Caco-2 (cell line): ENCODE measurements around the gene FHOD1. TPM values are rescaled to one million over a fixed set of nuclear protein-coding genes. Genes with fewer than 3 reads are reported as not detected.

ENCODE experiments used
- BruUV-seq: library from RNA; stranded (reverse); fragments of 400-500 nt; replicated peaks from 2 replicates; lab custom pipeline; 2021; lab: Mats Ljungman, UMichigan
- CTCF ChIA-PET: fragments of 300-600 bp; sonication (Branson Sonifier 250); formaldehyde crosslinking; loops from one replicate; lab custom pipeline; 2022; ENCODE audit warnings: antibody characterized with exemption; lab: Charles Lee
- POLR2A ChIA-PET: fragments of 300-600 bp; sonication (Branson Sonifier 250); formaldehyde crosslinking; loops from one replicate; lab custom pipeline; 2022; ENCODE audit warnings: antibody characterized with exemption; lab: Charles Lee
- DNase-seq, 2 experiments: peaks; one replicate each; pipeline versions ENCODE4 v3.0.0 to v3.0.0-alpha.2; 2020 to 2022
- H3K27me3 ChIP-seq: replicated peaks from 2 replicates; pipeline ENCODE4 v1.6.0; 2011; ENCODE audit warnings: low read length; ENCODE audit not compliant: control insufficient read depth, insufficient read depth
- H3K36me3 ChIP-seq: 2 replicates; pipeline ENCODE4 v1.5.1; 2011; ENCODE audit warnings: low read length; ENCODE audit not compliant: control insufficient read depth, insufficient read depth
- H3K4me1 ChIP-seq: fragments of 250-450 bp; sonication (Bioruptor Pico); 2 replicates; pipeline ENCODE4 v1.5.1; 2020; ENCODE audit warnings: mild to moderate bottlenecking
- H3K4me3 ChIP-seq: 2 replicates; pipeline ENCODE4 v1.5.1; 2011; ENCODE audit warnings: low read depth, mild to moderate bottlenecking, control low read depth, low read length
- H3K9me3 ChIP-seq: fragments of 250-450 bp; sonication (Bioruptor Pico); 2 replicates; pipeline ENCODE4 v1.5.1; 2020; ENCODE audit warnings: mild to moderate bottlenecking, moderate library complexity
- H3K27ac Mint-ChIP-seq: one replicate; pipeline ENCODE4 v1.8.0; 2022; ENCODE audit warnings: mixed read lengths; ENCODE audit not compliant: unreplicated experiment
- H3K27me3 Mint-ChIP-seq: one replicate; pipeline ENCODE4 v1.8.0; 2022; ENCODE audit warnings: mixed read lengths; ENCODE audit not compliant: insufficient read depth, unreplicated experiment
- H3K36me3 Mint-ChIP-seq: one replicate; pipeline ENCODE4 v1.8.0; 2022; ENCODE audit warnings: mild to moderate bottlenecking, mixed read lengths; ENCODE audit not compliant: insufficient read depth, unreplicated experiment
- H3K4me1 Mint-ChIP-seq: one replicate; pipeline ENCODE4 v1.8.0; 2022; ENCODE audit warnings: low read depth, mixed read lengths; ENCODE audit not compliant: unreplicated experiment
- H3K4me3 Mint-ChIP-seq: one replicate; pipeline ENCODE4 v1.8.0; 2022; ENCODE audit warnings: mild to moderate bottlenecking, moderate library complexity, mixed read lengths; ENCODE audit not compliant: unreplicated experiment
- H3K9me3 Mint-ChIP-seq: one replicate; pipeline ENCODE4 v1.8.0; 2022; ENCODE audit warnings: mixed read lengths; ENCODE audit not compliant: unreplicated experiment
- intact Hi-C: fragments of 100-400 bp; cut with micrococcal nuclease; formaldehyde crosslinking; loops from one replicate; pipeline ENCODE4 v1.10.0; 2022; ENCODE audit not compliant: unreplicated experiment
- total RNA-seq: library from RNA; stranded (reverse); gene quantifications from 2 replicates; pipeline ENCODE4 v1.2.3, GENCODE V29; 2022
- TF ChIP-seq, protein P1 (sequence below), 2 experiments: fragments of 200-600 bp in 1 of 2; IDR thresholded peaks; 1 replicate in 1 of 2; 2 replicates in 1 of 2; pipeline versions ENCODE4 v1.5.1 to v1.8.0; 2011 to 2022; ENCODE audit warnings: antibody characterized with exemption in 1 of 2, control low read depth in 1 of 2, inconsistent platforms in 1 of 2, low read depth in 1 of 2, low read length in 1 of 2, mild to moderate bottlenecking in 1 of 2, moderate library complexity in 1 of 2; ENCODE audit not compliant: insufficient read depth in 1 of 2, severe bottlenecking in 1 of 2, unreplicated experiment in 1 of 2

Gene FHOD1
- total RNA-seq, 1 experiment from 2014 or later, result 69.0 TPM

DNA sequence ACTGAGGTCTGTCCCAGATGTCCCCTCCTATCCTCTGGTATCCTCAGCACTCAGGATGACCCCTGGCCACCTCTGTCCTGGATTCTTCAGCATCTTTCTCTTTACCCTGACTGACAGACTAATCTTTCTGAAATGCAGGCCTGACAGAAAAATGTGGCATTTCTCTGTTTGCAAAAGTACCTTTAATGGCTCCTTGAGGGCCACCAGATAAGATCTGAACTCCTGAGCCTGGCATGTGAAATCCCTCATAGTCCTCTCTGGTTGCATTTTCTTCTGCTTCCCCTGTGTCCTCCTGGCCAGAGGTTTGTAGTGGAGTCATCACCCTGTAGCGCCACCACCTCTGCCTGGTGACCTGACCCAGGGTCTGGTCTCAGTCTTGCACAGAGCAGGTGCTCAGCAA is 50.4 kb downstream of the FHOD1 start:
- ChIA-PET POLR2A (no interaction called here), CTCF (interaction anchor here (1.1 to 2.7 kb wide), 3 partner anchors 12 to 301 kb away, joined by 3 to 24 read pairs (median 9); partner anchors contain the start of genes FHOD1 and SLC9A5)
- H3K27ac Mint-ChIP-seq, result peak overlapping the region; percentile 0
- no peaks in the 10 kb centered on the region for H3K27me3 Mint-ChIP-seq
- peaks cover 27% of the 10 kb centered on the region for H3K4me1 ChIP-seq
- intact Hi-C loops, result no loop called here
- peaks cover 23% of the 10 kb centered on the region for H3K4me1 Mint-ChIP-seq
- no peak overlapping the region for H3K4me3 Mint-ChIP-seq
- peaks cover 15% of the 10 kb centered on the region for H3K36me3 ChIP-seq
- H3K9me3 ChIP-seq, result no peaks in the 10 kb centered on the region
- H3K4me3 ChIP-seq, result no peak overlapping the region
- TF ChIP-seq, protein P1, sequence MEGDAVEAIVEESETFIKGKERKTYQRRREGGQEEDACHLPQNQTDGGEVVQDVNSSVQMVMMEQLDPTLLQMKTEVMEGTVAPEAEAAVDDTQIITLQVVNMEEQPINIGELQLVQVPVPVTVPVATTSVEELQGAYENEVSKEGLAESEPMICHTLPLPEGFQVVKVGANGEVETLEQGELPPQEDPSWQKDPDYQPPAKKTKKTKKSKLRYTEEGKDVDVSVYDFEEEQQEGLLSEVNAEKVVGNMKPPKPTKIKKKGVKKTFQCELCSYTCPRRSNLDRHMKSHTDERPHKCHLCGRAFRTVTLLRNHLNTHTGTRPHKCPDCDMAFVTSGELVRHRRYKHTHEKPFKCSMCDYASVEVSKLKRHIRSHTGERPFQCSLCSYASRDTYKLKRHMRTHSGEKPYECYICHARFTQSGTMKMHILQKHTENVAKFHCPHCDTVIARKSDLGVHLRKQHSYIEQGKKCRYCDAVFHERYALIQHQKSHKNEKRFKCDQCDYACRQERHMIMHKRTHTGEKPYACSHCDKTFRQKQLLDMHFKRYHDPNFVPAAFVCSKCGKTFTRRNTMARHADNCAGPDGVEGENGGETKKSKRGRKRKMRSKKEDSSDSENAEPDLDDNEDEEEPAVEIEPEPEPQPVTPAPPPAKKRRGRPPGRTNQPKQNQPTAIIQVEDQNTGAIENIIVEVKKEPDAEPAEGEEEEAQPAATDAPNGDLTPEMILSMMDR (IDR thresholded peaks at IDR 0.05; ENCODE audit: insufficient read depth in 1 of 2, low read depth in 1 of 2, low read length in 1 of 2, severe bottlenecking in 1 of 2, unreplicated experiment in 1 of 2), result no peak
- H3K9me3 Mint-ChIP-seq, result no peaks in the 10 kb centered on the region
- no peak for DNase-seq
- H3K36me3 Mint-ChIP-seq, result peaks cover 69% of the 10 kb centered on the region
- H3K27me3 ChIP-seq, result no peaks in the 10 kb centered on the region
- BruUV-seq, result no TSS peak

DNA sequence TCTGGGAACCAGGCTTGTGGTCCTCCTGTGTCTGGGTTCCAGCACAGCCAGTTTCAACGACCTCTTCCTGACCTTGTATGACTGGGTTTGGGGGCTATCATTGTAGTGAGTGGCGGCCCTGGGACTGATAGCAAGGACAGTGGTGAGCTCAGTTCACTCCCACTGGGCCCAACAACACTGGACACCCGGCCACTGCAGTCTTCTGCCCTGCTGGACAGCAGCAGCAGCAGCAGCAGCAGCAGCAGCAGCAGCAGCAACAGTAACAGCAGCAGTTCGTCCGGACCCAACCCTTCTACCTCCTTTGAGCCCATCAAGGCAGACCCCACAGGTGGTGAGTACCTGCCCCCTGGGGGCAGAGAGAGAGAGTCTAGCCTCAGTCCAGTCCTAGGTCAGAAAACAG is 51.6 kb downstream of the FHOD1 start:
- DNase-seq, result no peak
- Mint-ChIP-seq H3K4me3 (no peak overlapping the region), H3K27ac (no peak overlapping the region), H3K9me3 (no peaks in the 10 kb centered on the region), H3K27me3 (no peaks in the 10 kb centered on the region), H3K36me3 (peaks cover 68% of the 10 kb centered on the region), H3K4me1 (peaks cover 32% of the 10 kb centered on the region)
- Histone ChIP-seq H3K9me3 (no peaks in the 10 kb centered on the region), H3K36me3 (peaks cover 13% of the 10 kb centered on the region), H3K4me3 (no peak overlapping the region), H3K4me1 (peaks cover 35% of the 10 kb centered on the region), H3K27me3 (no peaks in the 10 kb centered on the region)
- ChIA-PET POLR2A (no interaction called here), CTCF (interaction anchor here (1.0 kb wide), 1 partner anchor 10 kb away, joined by 6 read pairs; no protein-coding TSS in a partner anchor)
- BruUV-seq, result no TSS peak
- intact Hi-C loops, result no loop called here
- TF ChIP-seq, protein P1 (IDR thresholded peaks at IDR 0.05; ENCODE audit: insufficient read depth in 1 of 2, low read depth in 1 of 2, low read length in 1 of 2, severe bottlenecking in 1 of 2, unreplicated experiment in 1 of 2), result no peak

DNA sequence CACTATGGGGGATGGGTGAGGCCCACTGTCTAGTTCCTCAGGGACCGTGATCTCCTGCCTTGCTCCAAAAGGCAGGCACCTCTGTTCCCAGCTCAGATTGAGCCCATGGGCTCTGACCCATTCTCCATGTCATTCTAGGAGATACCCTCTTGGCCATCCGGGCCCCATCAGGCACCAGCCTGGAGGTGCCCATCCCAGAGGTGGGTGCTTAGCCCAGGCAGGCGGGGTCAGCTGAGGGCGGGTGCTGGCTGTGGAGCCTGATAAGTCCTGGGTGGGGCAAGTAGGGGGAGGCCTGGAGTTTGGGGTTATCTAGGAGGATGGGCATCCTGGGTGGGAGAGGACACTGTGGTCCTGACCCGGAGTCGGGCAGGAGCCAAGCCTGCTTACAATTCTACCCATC is 53.0 kb downstream of the FHOD1 start:
- no peak for DNase-seq
- Mint-ChIP-seq H3K4me3 (peak overlapping the region; percentile 77), H3K36me3 (peaks cover 56% of the 10 kb centered on the region), H3K27me3 (no peaks in the 10 kb centered on the region), H3K4me1 (peaks cover 25% of the 10 kb centered on the region), H3K9me3 (no peaks in the 10 kb centered on the region), H3K27ac (peak overlapping the region; percentile 25)
- H3K27me3 ChIP-seq, result no peaks in the 10 kb centered on the region
- ChIA-PET POLR2A (interaction anchor here (0.5 kb wide), 1 partner anchor 35 kb away, joined by 3 read pairs; no protein-coding TSS in a partner anchor), CTCF (no interaction called here)
- no peaks in the 10 kb centered on the region for H3K9me3 ChIP-seq
- peaks cover 13% of the 10 kb centered on the region for H3K36me3 ChIP-seq
- intact Hi-C loops, result no loop called here
- H3K4me1 ChIP-seq, result peaks cover 28% of the 10 kb centered on the region
- TF ChIP-seq, protein P1 (IDR thresholded peaks at IDR 0.05; ENCODE audit: insufficient read depth in 1 of 2, low read depth in 1 of 2, low read length in 1 of 2, severe bottlenecking in 1 of 2, unreplicated experiment in 1 of 2), result no peak
- no TSS peak for BruUV-seq
- no peak overlapping the region for H3K4me3 ChIP-seq
